Thymus (tissue), 11 donors: Measurements from ENCODE around the gene GPT2. TPM values are rescaled to one million over a fixed set of nuclear protein-coding genes. Genes with fewer than 3 reads are reported as not detected.
A peak's percentile ranks its signal among the peaks of the same experiment; 100 is the strongest.

Source experiments
- DNase-seq, 9 donors: peaks; one replicate each; pipeline ENCODE4 v3.0.0-alpha.2; 2013; ENCODE audit warnings: low spot score in 9 of 9, low read depth in 6 of 9, missing footprints in 1 of 9
- H3K27ac ChIP-seq, 2 donors: one replicate each; pipeline ENCODE4 v1.5.1; 2013; ENCODE audit warnings: control low read depth in 1 of 2, low read depth in 1 of 2, low read length in 1 of 2, mild to moderate bottlenecking in 1 of 2, moderate library complexity in 1 of 2
- H3K27me3 ChIP-seq, 2 donors: one replicate each; pipeline ENCODE4 v1.5.1; 2013; ENCODE audit warnings: low read length in 1 of 2; ENCODE audit not compliant: control insufficient read depth in 2 of 2, insufficient read depth in 1 of 2
- H3K36me3 ChIP-seq, 2 donors: one replicate each; pipeline ENCODE4 v1.5.1; 2013; ENCODE audit warnings: low read length in 1 of 2, mild to moderate bottlenecking in 1 of 2, moderate library complexity in 1 of 2; ENCODE audit not compliant: control insufficient read depth in 2 of 2, insufficient read depth in 2 of 2
- H3K4me1 ChIP-seq, 2 donors: one replicate each; pipeline ENCODE4 v1.5.1; 2013; ENCODE audit warnings: low read length in 2 of 2; ENCODE audit not compliant: control insufficient read depth in 2 of 2, insufficient read depth in 2 of 2
- H3K4me3 ChIP-seq, 2 donors: one replicate each; pipeline ENCODE4 v1.5.1; 2013; ENCODE audit warnings: low read length in 2 of 2, control low read depth in 1 of 2, mild to moderate bottlenecking in 1 of 2
- H3K9me3 ChIP-seq, 2 donors: one replicate each; pipeline ENCODE4 v1.5.1; 2013; ENCODE audit warnings: low read length in 1 of 2, mild to moderate bottlenecking in 1 of 2; ENCODE audit not compliant: control insufficient read depth in 2 of 2, insufficient read depth in 1 of 2
- WGBS: extraction: QIAGEN DNeasy Blood & Tissue Kit; methylation state at CpG from one replicate; pipeline ENCODE4 v1.1.7; 2013; 5-methylcytosine and 5-hydroxymethylcytosine counted together
- polyA plus RNA-seq: library from polyadenylated mRNA; stranded (reverse); fragments of 200-250 nt; gene quantifications from one replicate; pipeline ENCODE4 v1.2.3, GENCODE V29; 2013
- total RNA-seq: library from RNA; stranded (reverse); fragments of 120-200 nt; gene quantifications from one replicate; pipeline ENCODE4 v1.2.4, GENCODE V29; 2013
- donor health status: healthy.

GPT2 gene
- total and polyA plus RNA-seq, 2 donors = 4.3 to 20.4 TPM

DNA sequence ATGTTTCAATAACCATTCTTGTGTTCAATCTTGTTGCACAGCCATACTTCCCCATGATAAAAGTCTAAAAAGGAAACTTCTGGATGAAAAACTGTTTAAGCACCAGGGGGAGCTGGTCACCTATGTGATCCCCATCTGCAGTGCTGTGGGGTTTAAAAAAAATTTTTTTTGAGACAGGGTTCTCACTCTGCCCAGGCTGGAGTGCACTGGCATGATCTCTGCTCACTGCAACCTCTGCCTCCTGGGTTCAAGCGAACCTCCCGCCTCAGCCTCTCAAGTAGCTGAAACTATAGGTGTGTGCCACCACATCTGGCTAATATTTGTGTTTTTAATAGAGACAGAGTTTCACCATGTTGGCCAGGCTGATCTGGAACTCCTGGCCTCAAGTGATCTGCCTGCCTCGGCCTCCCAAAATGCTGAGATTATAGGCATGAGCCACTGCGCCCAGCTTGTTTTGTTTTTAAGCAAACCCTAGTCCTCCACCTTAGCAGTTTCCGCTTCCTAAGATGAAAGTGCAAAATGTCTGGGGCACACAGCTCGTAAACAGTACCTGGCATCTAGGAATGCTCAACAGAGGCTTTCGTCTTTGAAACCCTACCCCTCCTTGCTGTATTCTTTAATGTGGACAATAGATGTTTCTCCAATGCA, 63.9 kb downstream of the GPT2 start:
- H3K27me3 ChIP-seq = no peaks in the 10 kb centered on the region
- 92% methylated on average over 7 of the region's 7 CpGs for WGBS
- peak in 8 of 9 donors; percentile 4 to 54 (median 16) for DNase-seq
- H3K9me3 ChIP-seq = no peaks in the 10 kb centered on the region
- H3K36me3 ChIP-seq = no peaks in the 10 kb centered on the region
- no peak overlapping the region for H3K27ac ChIP-seq
- no peaks in the 10 kb centered on the region for H3K4me1 ChIP-seq
- no peak overlapping the region for H3K4me3 ChIP-seq

GRCh38 chr16:46948548-46949166, 64.5 kb downstream of the GPT2 start:
- no peak overlapping the region for H3K4me3 ChIP-seq
- no peak overlapping the region for H3K27ac ChIP-seq

DNA sequence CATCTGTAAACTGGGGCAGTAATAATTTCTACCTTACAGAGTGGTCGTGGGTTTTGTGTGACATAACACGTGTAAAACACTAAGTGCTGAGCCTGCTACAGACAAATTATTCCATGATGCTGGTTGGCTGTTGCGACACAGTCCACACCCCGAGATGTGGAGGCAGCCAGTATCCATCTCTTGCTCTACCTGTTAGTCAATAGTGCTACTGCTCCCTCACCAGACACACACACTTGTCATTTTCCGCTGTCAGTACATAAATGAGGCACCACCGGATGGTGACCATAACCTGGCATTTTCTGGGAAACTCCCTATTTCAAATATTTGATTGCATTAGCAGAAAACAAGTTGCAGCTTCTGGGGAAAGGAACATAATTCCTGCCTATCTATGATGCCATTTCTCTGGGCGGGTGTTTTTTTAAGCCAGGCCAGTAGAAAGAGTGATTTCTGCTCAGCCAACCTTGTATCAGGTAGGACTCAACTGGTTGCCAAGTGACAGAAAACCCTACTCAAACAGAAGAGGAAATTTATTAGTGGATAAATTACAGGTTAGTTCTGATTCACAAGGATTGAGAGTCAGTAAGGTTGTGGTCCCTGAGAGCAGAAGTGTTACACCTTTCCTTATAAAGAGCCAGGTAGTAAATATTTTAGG, 65.2 kb downstream of the GPT2 start:
- H3K36me3 ChIP-seq = peaks cover 0 to 2% of the 10 kb centered on the region in 2 donors
- no peaks in the 10 kb centered on the region for H3K9me3 ChIP-seq
- H3K27me3 ChIP-seq = no peaks in the 10 kb centered on the region
- WGBS = 93% methylated on average over 7 of the region's 7 CpGs
- H3K27ac ChIP-seq = no peak overlapping the region
- no peak for DNase-seq
- no peaks in the 10 kb centered on the region for H3K4me1 ChIP-seq
- no peak overlapping the region for H3K4me3 ChIP-seq

More at GRCh38 chr16:46948548-46949166, 64.5 kb downstream of the GPT2 start:
- WGBS = 88% methylated on average over 4 of the region's 4 CpGs
- no peak for DNase-seq
- no peaks in the 10 kb centered on the region for H3K4me1 ChIP-seq
- no peaks in the 10 kb centered on the region for H3K36me3 ChIP-seq
- H3K9me3 ChIP-seq = no peaks in the 10 kb centered on the region
- no peaks in the 10 kb centered on the region for H3K27me3 ChIP-seq

GRCh38 chr16:46950009-46950408, 65.8 kb downstream of the GPT2 start:
- Histone ChIP-seq H3K4me1 (no peaks in the 10 kb centered on the region), H3K27ac (no peak overlapping the region), H3K4me3 (no peak overlapping the region), H3K9me3 (no peaks in the 10 kb centered on the region), H3K36me3 (peaks cover 4 to 5% of the 10 kb centered on the region in 2 donors), H3K27me3 (no peaks in the 10 kb centered on the region)
- DNase-seq = no peak
- 95% methylated on average over 1 of the region's 1 CpG for WGBS

- no peak for DNase-seq
- Histone ChIP-seq H3K4me3 (no peak overlapping the region), H3K27ac (no peak overlapping the region), H3K4me1 (no peaks in the 10 kb centered on the region), H3K27me3 (no peaks in the 10 kb centered on the region), H3K9me3 (no peaks in the 10 kb centered on the region), H3K36me3 (peaks cover 31 to 33% of the 10 kb centered on the region in 2 donors)
- 98% methylated on average over 5 of the region's 5 CpGs for WGBS
These were observed 70.4 kb downstream of the GPT2 start for GRCh38 chr16:46954562-46954961.

DNA sequence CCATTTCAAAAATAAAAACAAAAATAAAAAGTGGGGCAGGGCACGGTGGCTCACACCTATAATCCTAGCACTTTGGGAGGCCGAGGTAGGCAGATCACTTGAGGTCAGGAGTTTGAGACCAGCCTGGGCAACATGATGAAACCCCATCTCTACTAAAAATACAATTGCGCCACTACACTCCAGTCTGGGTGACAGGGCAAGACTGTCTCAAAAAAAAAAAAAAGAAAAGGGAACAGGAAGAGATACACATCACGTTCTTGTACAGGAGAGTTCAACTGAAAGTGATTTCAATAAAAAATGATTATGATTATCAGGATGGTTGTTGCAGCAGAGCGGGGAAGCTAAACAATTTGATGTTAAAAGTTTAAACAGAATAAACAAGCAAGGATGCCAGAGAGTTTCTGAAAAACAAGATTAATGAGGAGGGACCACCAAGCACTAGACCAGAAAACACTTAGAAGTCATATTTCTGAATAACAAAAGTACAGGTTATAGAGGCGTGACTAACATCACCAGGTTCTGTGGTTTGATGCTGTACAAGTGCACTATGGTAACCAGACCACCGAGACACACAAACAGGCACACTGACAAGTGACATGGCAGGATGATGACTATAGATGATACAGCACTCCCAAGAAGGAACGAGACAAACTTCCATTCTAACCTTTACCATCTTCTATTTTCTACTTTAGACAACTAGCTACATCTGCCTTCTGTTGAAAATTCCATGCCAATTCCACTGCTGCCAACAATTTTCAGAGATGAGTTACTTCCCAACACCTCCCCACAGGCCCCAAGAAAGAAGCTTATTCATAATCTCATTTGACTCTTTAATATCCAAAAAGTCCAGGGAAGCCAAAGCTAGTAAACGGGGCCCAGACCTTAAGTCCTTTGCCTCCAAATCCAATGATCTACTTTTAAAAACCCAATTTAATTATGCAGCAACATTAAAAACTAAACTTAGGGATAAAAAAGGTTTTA, 77.5 kb downstream of the GPT2 start:
- no peak for DNase-seq
- Histone ChIP-seq H3K4me1 (no peaks in the 10 kb centered on the region), H3K4me3 (no peak overlapping the region), H3K36me3 (peaks cover 72% of the 10 kb centered on the region in 2 donors), H3K27me3 (no peaks in the 10 kb centered on the region), H3K27ac (no peak overlapping the region), H3K9me3 (no peaks in the 10 kb centered on the region)
- WGBS = 84% methylated on average over 9 of the region's 9 CpGs

DNA sequence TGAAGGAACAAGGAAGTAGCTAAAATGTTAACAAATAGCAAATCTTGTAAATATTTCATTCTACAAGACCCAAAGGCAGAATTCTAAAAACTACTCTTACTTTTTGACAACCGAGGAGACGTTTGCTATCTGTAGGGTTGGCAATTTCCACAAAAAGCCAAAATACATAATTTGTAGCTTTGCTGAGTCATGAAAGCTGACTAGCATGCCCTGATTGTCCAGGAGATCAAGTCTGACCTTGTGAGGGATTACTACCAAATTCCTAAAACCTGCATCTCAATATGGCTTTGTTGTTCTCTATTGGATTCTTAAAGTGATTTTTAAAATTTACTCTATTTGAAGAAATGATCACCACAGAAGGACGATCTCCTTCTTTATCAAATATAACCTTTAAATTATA, 78.5 kb downstream of the GPT2 start:
- Histone ChIP-seq H3K36me3 (peaks cover 72 to 74% of the 10 kb centered on the region in 2 donors), H3K9me3 (no peaks in the 10 kb centered on the region), H3K4me3 (no peak overlapping the region), H3K27me3 (no peaks in the 10 kb centered on the region), H3K4me1 (no peaks in the 10 kb centered on the region), H3K27ac (no peak overlapping the region)
- DNase-seq = no peak
- WGBS = 94% methylated on average over 3 of the region's 3 CpGs

GRCh38 chr16:46968063-46968435, 83.9 kb downstream of the GPT2 start:
- Histone ChIP-seq H3K27me3 (no peaks in the 10 kb centered on the region), H3K4me3 (no peak overlapping the region), H3K36me3 (peaks cover 51 to 56% of the 10 kb centered on the region in 2 donors), H3K27ac (no peak overlapping the region), H3K9me3 (no peaks in the 10 kb centered on the region), H3K4me1 (peaks cover 4 to 5% of the 10 kb centered on the region in 2 donors)
- 96% methylated on average over 2 of the region's 2 CpGs for WGBS
- no peak for DNase-seq
